Loucy (cell line): ENCODE measurements around the gene HMGXB4.

Experiments used
- CTCF ChIP-seq: fragments of 200-600 bp; sonication (generic); conservative IDR thresholded peaks from 2 replicates; pipeline ENCODE4 v1.5.1; 2014; ENCODE audit warnings: mild to moderate bottlenecking, antibody characterized with exemption, low read length
- EZH2phosphoT487 ChIP-seq: fragments of 200-600 bp; IDR thresholded peaks from 2 replicates; pipeline ENCODE4 v1.6.1; 2018; ENCODE audit warnings: antibody characterized with exemption, mild to moderate bottlenecking, moderate library complexity, borderline replicate concordance

GRCh38 chr22:35257321-35258190 is at the start of gene HMGXB4:
- TF ChIP-seq CTCF (peak; percentile 20), EZH2phosphoT487 (no peak)
